ENCODE data around the gene SERTAD2.

SERTAD2 gene

DNA sequence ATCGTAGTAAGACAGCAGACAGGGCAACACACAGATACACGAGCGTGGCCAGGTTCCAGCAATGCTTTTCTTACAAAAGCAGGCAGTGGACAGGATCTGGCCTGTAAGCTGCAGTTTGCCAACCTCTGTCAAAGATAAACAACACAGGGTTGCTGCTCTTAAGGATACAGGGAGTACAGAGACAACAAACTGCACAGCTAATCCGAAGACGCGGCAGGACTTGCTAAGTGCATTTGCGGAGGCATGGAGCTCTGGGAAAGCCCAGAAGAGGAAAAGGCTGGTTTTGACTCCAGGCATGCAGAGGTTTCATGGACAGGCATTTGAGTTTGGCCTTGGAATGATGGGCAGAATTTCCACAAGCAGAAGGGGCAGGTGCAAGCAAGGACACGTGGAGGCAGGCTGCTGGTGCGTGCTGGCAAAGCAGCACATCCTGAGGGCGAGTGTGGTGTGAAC, 24.4 kb downstream of the SERTAD2 start:
- TF ChIP-seq, protein P1, sequence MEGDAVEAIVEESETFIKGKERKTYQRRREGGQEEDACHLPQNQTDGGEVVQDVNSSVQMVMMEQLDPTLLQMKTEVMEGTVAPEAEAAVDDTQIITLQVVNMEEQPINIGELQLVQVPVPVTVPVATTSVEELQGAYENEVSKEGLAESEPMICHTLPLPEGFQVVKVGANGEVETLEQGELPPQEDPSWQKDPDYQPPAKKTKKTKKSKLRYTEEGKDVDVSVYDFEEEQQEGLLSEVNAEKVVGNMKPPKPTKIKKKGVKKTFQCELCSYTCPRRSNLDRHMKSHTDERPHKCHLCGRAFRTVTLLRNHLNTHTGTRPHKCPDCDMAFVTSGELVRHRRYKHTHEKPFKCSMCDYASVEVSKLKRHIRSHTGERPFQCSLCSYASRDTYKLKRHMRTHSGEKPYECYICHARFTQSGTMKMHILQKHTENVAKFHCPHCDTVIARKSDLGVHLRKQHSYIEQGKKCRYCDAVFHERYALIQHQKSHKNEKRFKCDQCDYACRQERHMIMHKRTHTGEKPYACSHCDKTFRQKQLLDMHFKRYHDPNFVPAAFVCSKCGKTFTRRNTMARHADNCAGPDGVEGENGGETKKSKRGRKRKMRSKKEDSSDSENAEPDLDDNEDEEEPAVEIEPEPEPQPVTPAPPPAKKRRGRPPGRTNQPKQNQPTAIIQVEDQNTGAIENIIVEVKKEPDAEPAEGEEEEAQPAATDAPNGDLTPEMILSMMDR (IDR thresholded peaks at IDR 0.05; ENCODE audit: low read depth, low read length, missing control alignments) = no peak
- no peak for DNase-seq (ENCODE audit: extremely low read depth, low read depth)
- no peak overlapping the region for H3K4me3 ChIP-seq (replicated peaks; ENCODE audit: low read depth, low read length)

DNA sequence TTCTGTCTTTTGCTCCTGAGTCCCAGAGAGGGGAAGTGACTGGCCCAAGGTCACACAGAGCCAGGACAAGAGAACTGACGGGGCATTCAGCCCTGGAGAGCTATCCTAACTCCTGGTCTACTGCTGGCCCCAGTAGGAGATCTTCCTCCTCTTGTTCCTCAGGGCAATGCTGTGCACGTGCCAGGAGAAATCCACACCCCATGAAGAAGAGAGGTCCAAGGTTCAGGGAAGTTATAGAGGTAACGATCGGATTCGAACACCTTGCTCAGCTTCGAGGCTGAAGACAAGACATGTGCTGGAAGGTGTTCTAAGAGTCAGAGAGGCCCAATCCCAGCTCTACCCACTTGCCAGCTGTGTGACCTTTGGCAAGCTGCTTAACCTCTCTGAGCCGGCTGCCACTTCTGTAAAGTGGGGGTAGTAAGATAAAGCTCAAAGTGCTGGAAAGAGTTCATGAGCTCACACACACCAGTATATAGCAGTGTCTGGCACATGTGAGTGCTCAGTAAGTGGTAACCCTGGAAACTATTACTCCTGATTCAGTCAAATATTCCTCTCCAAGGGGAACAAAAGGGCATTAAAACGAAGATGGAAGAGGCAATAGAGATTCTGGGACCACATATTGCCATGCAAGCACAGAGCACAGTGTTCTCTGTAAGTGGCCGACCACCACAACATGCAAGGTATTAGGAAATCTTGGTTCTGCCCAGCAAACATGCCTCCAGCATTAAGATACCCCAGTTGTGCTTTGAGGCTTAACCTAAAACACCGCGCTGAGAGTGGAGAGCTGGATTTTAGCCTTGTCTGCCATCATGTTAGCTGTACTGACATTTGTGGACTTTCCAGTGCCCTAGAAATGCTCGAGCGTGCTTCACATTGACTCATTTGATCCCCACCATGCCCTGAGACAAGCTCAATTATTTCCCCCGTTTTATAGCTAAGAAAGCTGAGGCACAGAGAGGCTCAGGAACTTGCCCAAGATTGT, 25.6 kb downstream of the SERTAD2 start:
- no peak for DNase-seq (ENCODE audit: extremely low read depth, low read depth)
- no peak overlapping the region for H3K4me3 ChIP-seq (replicated peaks; ENCODE audit: low read depth, low read length)
- TF ChIP-seq, protein P1 (IDR thresholded peaks at IDR 0.05; ENCODE audit: low read depth, low read length, missing control alignments) = no peak

DNA sequence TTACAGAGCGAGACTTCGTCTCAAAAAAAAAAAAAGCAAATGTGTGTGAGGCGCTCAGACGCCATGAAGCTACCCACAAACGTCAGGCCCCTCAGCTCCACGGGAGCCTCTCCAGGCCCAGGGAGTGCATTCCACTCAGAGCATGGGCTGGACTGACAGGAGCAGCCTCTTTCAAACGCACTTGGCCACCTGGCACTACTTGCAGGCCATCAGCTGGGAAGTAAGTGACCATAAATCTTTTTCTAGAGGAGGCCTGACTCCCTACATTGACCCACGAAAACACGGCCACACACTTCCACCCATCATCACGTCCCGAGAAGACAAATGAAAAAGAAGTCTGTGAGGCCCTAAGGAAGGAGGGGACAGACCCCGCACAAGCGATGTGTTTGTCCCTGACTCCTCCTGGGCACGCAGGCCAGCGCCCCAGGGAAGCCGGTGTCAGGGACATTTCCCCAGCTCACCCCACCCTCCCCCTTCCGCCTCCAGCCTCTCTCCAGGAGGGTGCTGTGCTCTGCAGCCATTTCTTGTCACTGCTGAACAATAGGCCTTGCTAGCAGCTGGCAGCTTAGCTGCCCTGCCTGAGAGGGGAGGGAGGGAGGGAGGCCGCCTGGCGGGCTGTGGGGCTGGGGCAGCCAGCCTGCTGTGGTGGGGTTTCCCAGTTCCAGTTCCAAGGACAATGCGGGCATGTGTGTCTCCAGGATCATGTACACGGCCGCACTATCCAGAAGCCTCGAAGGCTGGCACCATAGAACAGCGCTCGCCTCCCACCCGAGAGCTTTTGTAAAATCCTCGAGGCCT, 26.6 kb downstream of the SERTAD2 start:
- no peak overlapping the region for H3K4me3 ChIP-seq (replicated peaks; ENCODE audit: low read depth, low read length)
- TF ChIP-seq, protein P1 (IDR thresholded peaks at IDR 0.05; ENCODE audit: low read depth, low read length, missing control alignments) = no peak
- DNase-seq (ENCODE audit: extremely low read depth, low read depth) = no peak

DNA sequence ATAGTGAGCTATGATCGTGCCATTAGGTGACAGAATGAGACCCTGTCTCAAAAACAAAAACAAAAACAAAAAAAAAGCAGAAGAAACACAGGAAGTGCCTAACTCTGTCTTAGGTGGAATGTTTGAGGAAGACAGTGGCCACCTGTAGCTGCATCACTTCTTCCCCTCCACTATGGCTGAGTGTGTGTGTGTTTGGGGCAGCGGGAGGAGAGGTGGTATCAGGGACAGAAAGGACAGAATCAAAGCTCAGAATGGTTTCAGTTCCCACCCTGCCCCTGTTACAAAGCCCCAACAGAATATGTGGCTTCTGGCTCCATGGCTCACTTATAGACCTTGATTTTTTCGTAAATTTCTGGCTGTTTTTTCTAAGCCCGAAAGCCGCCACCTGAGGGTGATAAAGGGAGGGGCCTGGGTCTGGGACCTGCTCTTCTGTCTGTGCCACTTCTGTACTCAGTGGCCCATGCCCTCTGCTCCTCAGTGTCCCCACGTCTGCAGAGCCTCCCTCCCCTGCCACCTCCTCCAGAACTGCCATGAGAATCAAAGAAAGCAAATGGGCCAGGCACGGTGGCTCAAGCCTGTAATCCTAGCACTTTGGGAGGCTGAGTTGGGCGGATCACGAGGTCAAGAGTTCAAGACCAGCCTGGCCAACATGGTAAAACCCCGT, 27.4 kb downstream of the SERTAD2 start:
- no peak overlapping the region for H3K4me3 ChIP-seq (replicated peaks; ENCODE audit: low read depth, low read length)
- TF ChIP-seq, protein P1 (IDR thresholded peaks at IDR 0.05; ENCODE audit: low read depth, low read length, missing control alignments) = no peak
- DNase-seq (ENCODE audit: extremely low read depth, low read depth) = no peak

DNA sequence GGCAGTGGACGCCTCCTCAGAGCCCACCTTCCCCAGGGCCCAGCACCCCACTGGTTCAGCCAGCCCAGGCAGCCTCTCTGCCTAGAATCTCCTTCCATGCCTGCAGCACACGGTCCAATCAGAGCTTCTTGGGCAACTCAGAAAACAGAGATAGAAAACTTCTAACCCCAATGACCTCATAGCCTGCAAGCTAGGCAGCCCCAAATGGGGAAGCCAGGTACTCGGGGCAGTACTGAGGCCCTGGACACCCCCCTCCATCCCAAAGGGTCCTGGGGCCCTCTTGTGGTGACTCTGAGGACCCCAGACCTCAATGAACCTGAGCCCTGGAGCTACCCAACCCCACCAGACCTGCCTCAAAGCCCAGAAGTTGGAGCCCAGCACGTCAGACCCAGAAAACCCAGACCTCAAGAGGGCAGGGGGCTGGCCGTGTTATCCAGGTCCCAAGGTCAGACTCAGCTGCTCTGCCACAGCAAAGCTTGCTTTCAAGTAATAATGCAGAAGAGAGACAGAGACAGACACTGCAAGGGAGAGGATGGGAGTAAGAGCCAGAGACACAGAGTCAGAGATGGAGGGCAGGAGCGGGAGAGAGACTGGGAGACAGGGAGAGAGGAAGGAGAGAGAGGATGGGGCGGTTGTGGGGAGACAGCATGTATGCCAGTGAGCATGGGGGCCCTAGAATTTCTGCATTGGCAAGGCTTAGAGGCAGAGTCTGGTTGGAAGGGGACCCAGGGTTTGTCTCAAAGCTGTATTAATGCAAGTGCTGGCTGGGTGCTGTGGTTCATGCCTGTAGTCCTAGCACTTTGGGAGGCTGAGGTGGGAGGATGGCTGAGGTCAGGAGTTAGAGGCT, 28.2 kb downstream of the SERTAD2 start:
- no peak overlapping the region for H3K4me3 ChIP-seq (replicated peaks; ENCODE audit: low read depth, low read length)
- no peak for DNase-seq (ENCODE audit: extremely low read depth, low read depth)
- TF ChIP-seq, protein P1 (IDR thresholded peaks at IDR 0.05; ENCODE audit: low read depth, low read length, missing control alignments) = no peak

DNA sequence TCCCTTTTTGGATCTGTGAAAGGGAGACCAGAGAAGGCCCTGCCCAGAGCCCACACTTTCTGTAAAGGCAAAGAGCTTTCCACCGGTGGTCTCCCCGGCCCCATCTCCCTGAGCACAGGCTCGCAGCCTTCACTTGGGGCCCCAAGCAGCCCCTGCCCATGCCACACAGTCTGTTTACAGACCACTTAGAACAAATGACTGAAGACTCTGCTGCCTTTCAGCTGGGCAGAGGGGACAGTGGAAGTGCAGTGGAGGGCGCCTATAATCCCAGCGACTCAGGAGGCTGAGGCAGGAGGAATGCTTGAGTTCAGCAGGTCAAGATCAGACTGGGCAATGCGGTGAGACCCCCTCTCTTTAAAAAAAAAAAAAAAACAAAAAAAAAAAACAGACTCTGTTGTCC, 28.9 kb downstream of the SERTAD2 start:
- no peak overlapping the region for H3K4me3 ChIP-seq (replicated peaks; ENCODE audit: low read depth, low read length)

More for the DNA sequence above, 28.9 kb downstream of the SERTAD2 start:
- TF ChIP-seq, protein P1 (IDR thresholded peaks at IDR 0.05; ENCODE audit: low read depth, low read length, missing control alignments) = no peak
- DNase-seq (ENCODE audit: extremely low read depth, low read depth) = no peak
